Measurements from ENCODE around the gene SLC25A19. TPM values are rescaled to one million over a fixed set of nuclear protein-coding genes. Genes with fewer than 3 reads are reported as not detected.

The SLC25A19 gene
- total RNA-seq, 4 donors from 2014 or later, result 4.0 to 7.1 (median 5.9) TPM

DNA sequence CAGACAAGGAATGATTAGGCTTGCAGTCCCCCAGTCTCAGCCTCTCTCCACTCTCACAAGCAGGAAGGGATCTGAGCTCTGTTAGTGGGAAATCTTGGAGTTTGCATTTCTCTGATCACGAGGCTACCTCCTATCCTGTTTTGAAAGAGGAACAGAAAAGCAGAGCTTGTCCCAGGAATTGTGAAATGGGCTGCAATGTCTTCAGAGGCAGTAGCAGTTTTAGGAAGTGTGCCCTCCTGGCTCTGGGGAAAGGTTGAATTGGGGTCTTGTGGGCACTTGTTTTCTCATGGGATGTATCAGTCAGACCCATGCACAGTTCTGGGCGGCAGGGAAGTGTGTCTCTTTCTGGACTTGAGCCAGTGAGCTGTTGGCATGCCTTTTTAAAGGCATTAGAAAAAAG is 60.9 kb downstream of the SLC25A19 start:
- 46 to 57% methylated on average over 2 of the region's 2 CpGs for WGBS, 2 donors
- no peak overlapping the region for H3K4me3 ChIP-seq (ENCODE audit: low read depth, poor library complexity, severe bottlenecking)
- DNase-seq (ENCODE audit: low spot score in 2 of 2), result peak in 1 of 2 donors; percentile 57
- intact Hi-C loops (cut with DNase I; ENCODE audit: low total_unique reads), result no loop called here
- TF ChIP-seq, protein P1, sequence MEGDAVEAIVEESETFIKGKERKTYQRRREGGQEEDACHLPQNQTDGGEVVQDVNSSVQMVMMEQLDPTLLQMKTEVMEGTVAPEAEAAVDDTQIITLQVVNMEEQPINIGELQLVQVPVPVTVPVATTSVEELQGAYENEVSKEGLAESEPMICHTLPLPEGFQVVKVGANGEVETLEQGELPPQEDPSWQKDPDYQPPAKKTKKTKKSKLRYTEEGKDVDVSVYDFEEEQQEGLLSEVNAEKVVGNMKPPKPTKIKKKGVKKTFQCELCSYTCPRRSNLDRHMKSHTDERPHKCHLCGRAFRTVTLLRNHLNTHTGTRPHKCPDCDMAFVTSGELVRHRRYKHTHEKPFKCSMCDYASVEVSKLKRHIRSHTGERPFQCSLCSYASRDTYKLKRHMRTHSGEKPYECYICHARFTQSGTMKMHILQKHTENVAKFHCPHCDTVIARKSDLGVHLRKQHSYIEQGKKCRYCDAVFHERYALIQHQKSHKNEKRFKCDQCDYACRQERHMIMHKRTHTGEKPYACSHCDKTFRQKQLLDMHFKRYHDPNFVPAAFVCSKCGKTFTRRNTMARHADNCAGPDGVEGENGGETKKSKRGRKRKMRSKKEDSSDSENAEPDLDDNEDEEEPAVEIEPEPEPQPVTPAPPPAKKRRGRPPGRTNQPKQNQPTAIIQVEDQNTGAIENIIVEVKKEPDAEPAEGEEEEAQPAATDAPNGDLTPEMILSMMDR (IDR thresholded peaks at IDR 0.05), result no peak
- no peak for TF ChIP-seq POLR2A (IDR thresholded peaks at IDR 0.05)

DNA sequence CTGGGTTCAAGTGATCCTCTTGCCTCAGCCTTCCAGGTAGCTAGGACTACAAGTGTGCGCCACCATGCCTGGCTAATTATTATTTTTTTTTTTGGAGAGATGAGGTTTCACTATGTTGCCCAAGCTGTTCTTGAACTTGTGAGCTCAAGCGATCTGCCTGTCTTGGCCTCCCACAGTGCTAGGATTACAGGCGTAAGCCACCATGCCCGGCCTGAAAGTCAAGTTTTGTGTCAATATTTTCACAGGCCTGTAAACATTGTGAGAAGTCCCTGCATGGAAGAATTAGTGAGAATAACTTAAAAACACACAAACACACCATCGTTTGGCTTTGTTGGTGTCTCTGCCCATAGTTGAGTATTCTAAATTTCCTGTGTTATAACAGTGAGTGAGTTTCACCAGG is 61.5 kb downstream of the SLC25A19 start:
- intact Hi-C loops (cut with DNase I; ENCODE audit: low total_unique reads), result no loop called here
- WGBS, 2 donors, result 86 to 87% methylated on average over 5 of the region's 5 CpGs

GRCh38 chr17:75225016-75225415 is 64.2 kb downstream of the SLC25A19 start:
- 74 to 78% methylated on average over 12 to 14 of the region's 14 CpGs for WGBS, 2 donors
- H3K4me3 ChIP-seq (ENCODE audit: low read depth, poor library complexity, severe bottlenecking), result no peak overlapping the region
- TF ChIP-seq, protein P1 (IDR thresholded peaks at IDR 0.05), result no peak
- TF ChIP-seq POLR2A (IDR thresholded peaks at IDR 0.05), result no peak
- intact Hi-C loops (cut with DNase I; ENCODE audit: low total_unique reads), result no loop called here
- no peak for DNase-seq (ENCODE audit: low spot score in 2 of 2)

More for the DNA sequence above, 61.5 kb downstream of the SLC25A19 start:
- H3K4me3 ChIP-seq (ENCODE audit: low read depth, poor library complexity, severe bottlenecking), result no peak overlapping the region
- TF ChIP-seq POLR2A (IDR thresholded peaks at IDR 0.05), result no peak
- TF ChIP-seq, protein P1 (IDR thresholded peaks at IDR 0.05), result no peak
- DNase-seq (ENCODE audit: low spot score in 2 of 2), result no peak

Other genes starting within 250 kb of the SLC25A19 start
- gene ATP5PD, start 242.5 kb downstream of the SLC25A19 start, total RNA-seq, result 100 to 1,000 TPM; 212 to 298 (median 249) TPM
- 10 to 100 TPM; 22.5 to 38.3 (median 28.6) TPM for gene KCTD2, start 242.2 kb downstream of the SLC25A19 start, total RNA-seq
- gene SLC16A5, start 201.5 kb downstream of the SLC25A19 start, total RNA-seq, result 100 to 1,000 TPM in 1 of 4 donors, 10 to 100 TPM in 3; 41.1 to 101 (median 62.6) TPM
- gene ARMC7, start 179.5 kb downstream of the SLC25A19 start, total RNA-seq, result 10 to 100 TPM; 10.6 to 14.7 (median 11.9) TPM
- 100 to 1,000 TPM in 3 of 4 donors, 10 to 100 TPM in 1; 62.5 to 107 (median 105) TPM for gene NT5C, start 157.7 kb downstream of the SLC25A19 start, total RNA-seq
- 10 to 100 TPM; 30.2 to 56.4 (median 37.1) TPM for gene JPT1, start 134.9 kb downstream of the SLC25A19 start, total RNA-seq
- 10 to 100 TPM; 59.8 to 75.6 (median 68.2) TPM for gene SUMO2, start 106.5 kb downstream of the SLC25A19 start, total RNA-seq
- gene NUP85, start 83.8 kb downstream of the SLC25A19 start, total RNA-seq, result 10 to 100 TPM; 32.1 to 46.2 (median 35.1) TPM
- gene GGA3, start 27.8 kb downstream of the SLC25A19 start, total RNA-seq, result 10 to 100 TPM; 27.5 to 43.1 (median 29.9) TPM
- gene MRPS7, start 27.6 kb downstream of the SLC25A19 start, total RNA-seq, result 10 to 100 TPM; 20.7 to 36.0 (median 31.4) TPM
- 10 to 100 TPM; 22.6 to 41.8 (median 32.6) TPM for gene MIF4GD, start 18.2 kb downstream of the SLC25A19 start, total RNA-seq
- 10 to 100 TPM; 55.1 to 96.5 (median 75.4) TPM for gene GRB2, start 116.2 kb upstream of the SLC25A19 start, total RNA-seq
- gene TMEM94, start 167.2 kb upstream of the SLC25A19 start, total RNA-seq, result 100 to 1,000 TPM in 1 of 4 donors, 10 to 100 TPM in 3; 39.3 to 103 (median 79.0) TPM
- gene CASKIN2, start 226.1 kb upstream of the SLC25A19 start, total RNA-seq, result 10 to 100 TPM; 11.7 to 23.2 (median 17.8) TPM
- gene TSEN54, start 227.1 kb upstream of the SLC25A19 start, total RNA-seq, result 10 to 100 TPM; 42.7 to 70.8 (median 50.8) TPM
- 10 to 100 TPM; 57.3 to 96.0 (median 79.6) TPM for gene LLGL2, start 236.3 kb upstream of the SLC25A19 start, total RNA-seq

Data from lower leg skin (tissue), 4 donors.